CD1c-positive myeloid dendritic cell (primary cell): ENCODE results near the gene SLC25A21.

Source experiments
- DNase-seq: peaks from one replicate; pipeline ENCODE4 v3.0.0-alpha.2; 2016; ENCODE audit errors: extremely low spot score

Gene SLC25A21

DNA sequence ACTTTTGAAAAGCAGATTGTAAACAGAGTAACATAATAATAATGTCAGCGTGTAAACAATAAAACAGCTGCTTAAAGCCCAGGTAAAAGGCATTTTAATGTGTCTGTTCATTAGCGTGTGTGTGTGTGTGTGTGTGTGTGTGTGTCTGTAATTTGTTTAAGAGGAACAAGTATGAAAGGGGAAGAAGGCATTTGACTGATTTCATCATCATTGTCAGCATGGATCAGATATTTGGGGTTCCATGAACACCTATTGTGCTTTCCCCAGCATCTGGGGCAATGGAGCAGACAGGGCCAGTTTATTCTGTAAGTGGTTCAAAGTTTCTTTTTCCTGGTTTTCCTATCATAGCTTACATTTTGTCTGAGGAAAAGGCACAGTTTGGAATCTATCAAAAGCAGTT lies 28.9 kb downstream of the SLC25A21 start:
- DNase-seq = peak; percentile 29

GRCh38 chr14:37142835-37143401 lies 29.5 kb downstream of the SLC25A21 start:
- no peak for DNase-seq

DNA sequence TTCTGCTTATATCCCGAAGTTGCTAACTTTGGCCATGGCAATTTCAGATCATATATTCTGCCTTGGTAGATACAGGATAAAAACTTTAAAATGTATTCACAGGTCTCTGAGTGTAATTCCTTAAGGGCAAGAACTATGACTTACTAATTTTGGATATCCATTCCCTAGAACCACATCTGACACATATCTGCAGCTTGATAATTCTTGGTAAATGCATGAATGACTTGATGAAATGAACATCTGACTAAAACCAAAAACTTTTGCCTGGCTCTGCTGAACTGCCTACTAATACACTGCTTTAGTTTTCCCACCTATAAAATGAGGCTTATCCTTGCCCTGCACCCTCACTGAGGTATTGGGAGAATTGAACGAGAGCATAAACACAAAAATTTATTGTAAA lies 32.2 kb downstream of the SLC25A21 start:
- no peak for DNase-seq

GRCh38 chr14:37139710-37140109 lies 32.7 kb downstream of the SLC25A21 start:
- no peak for DNase-seq

DNA sequence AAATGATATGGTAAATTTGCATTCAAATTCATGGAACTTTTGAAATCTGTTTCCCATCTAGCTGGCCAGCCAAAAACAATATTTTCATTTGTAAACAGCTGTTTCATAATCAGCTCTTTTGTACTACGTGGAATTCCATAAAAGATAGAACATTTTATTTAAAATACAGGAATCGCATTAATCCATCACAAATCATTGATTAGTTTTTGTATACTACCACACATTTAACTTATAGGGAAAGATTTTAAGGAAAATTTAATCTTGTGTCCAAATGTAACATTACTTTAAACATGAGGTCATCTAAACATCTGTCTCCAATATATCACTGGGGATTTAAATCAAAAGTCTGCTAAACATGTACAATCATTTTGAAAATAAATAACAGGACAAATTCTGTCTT lies 33.5 kb downstream of the SLC25A21 start:
- no peak for DNase-seq

DNA sequence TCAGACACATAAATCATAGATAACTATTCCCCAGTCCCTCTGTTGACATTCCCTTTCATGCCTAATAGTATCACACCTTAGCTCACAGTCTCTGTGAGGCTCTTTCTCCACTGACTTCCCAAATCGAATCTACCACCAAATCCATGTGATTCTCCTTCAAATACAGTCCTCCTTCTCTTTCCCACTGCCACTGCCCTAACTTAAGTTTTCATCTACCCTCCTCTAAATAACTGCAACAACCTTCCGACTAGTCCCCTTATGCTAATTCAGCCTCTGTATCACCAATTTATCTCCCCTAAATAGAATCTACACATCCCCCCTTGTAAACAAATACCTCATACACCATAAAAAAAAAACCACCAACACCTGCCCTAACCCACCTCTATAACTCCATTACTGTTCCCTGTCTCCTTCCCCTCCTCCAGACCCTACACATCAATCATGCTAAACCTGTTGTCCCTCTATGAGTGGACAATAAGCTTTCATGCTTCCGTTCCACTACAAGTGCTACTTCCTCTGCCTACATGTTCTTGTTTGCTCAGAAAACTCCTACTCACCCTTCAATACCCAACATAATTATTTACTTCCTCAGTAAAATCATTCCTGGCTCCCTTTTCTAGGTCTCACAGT lies 39.0 kb downstream of the SLC25A21 start:
- DNase-seq = no peak

DNA sequence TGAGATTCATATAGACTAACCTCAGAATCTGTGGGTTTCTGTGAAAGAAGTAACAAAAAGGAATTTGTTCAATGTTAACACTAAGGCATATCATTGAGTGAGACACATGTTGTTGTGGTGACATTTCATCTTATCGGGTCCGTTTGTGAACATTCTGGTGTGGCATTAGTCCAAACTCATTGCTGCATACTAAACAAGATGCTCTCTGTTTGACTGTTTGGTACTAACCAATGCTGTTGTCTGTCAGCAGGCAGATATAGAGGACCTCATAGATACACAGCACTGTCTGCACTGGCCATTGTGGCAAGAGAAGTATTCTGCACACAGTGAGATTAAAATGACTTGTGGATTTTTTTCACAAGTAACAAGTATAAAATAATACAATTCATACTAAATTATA lies 41.2 kb downstream of the SLC25A21 start:
- DNase-seq = no peak

DNA sequence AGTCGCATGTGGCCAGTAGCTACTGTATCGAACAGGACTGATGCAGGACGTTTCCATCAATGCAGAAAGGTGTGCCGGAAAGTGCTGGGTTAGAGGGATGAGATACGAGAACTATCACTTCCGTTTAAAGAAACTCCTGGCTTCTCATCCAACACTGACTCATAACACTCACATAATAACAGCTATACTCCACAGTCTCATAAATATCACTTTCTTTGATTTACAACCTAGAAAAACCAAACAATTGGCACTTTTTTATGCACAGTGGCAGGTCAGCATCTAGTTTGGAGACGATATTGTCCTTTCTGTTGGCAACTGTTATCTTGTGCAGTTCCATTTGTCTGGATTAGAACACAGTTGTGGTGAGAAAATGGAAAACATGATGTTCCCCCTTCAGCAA lies 43.4 kb downstream of the SLC25A21 start:
- no peak for DNase-seq

- DNase-seq = no peak
Measured at GRCh38 chr14:37124614-37125013, 47.8 kb downstream of the SLC25A21 start.

DNA sequence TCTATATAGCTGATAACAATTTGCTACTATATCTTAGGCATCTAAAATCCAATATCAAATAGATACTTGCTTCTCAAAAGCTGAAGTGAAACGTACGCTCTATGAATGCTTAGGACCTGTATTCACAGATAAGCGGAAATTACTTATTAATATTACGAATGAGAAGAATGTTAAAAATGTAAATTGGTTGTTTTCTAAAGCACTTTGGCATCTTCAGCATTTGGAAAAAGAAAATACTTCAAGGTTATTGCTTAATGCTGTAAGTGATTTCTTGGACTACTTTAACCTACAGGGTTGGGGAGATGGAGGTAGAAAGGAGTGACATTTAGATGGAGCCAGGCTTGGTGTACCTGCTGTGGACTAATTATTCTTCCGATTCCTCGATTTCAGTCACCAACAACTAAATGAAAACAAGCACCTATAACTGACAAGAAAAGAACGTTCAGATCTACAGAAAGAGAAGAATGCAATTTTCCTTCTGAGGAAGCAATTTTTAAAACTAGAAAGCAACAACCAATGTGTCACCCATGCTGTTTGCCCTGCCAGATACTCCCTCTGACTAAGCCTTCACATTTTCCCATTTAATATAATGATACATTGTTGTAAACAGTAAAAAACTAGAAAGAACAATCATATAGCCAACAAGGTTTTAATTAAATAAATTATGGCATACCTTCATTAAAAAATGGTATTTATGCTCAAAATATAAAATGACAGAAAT lies 49.3 kb downstream of the SLC25A21 start:
- DNase-seq = no peak

GRCh38 chr14:37122288-37122687 lies 50.1 kb downstream of the SLC25A21 start:
- no peak for DNase-seq

DNA sequence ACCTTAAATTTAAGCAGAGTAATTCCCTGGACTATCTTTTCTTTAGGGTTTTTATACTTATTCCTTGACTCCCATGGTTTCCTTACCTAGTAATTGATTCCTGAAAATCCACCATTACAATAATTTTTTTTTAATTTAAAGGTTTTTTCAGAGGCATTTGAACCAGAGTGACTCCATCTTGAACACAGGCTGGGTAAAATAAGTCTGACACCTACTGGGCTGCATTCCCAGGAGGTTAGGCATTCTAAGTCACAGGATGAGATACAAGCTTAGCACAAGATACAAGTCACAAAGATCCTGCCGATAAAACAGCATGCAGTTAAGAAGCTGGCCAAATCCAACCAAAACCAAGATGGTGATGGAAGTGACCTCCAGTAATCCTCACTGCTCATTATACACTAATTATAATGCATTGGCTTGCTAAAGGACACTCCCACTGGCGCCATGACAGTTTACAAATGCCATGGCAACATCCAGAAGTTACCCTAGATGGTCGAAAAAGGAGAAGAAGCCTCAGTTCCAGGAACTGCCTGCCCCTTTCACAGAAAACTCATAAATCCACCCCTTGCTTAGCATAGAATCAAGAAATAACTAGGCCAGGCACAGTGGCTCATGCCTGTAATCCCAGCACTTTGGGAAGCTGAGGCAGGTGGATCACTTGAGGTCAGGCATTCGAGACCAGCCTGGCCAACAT lies 53.6 kb downstream of the SLC25A21 start:
- no peak for DNase-seq

GRCh38 chr14:37116933-37117849 lies 55.2 kb downstream of the SLC25A21 start:
- no peak for DNase-seq

GRCh38 chr14:37115406-37115805 lies 57.0 kb downstream of the SLC25A21 start:
- no peak for DNase-seq

DNA sequence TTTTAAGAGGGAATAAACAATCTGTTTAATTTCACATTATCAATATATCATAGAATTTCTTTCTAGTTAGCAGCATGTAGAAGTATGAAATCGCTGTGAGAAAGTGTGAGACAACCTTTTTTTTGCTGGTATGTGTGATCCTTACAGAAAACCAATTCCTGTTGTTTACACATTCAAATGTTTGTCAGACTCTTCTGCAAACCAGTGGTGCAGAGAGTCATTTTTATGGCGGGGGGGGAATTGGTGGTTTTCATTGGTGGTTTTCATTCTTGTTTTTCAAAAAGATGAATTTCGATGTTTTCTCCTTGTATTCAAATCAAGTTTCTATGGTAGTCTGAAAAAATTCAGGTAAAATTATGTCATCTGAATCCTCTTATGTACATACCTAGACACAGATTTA lies 57.8 kb downstream of the SLC25A21 start:
- DNase-seq = no peak

DNA sequence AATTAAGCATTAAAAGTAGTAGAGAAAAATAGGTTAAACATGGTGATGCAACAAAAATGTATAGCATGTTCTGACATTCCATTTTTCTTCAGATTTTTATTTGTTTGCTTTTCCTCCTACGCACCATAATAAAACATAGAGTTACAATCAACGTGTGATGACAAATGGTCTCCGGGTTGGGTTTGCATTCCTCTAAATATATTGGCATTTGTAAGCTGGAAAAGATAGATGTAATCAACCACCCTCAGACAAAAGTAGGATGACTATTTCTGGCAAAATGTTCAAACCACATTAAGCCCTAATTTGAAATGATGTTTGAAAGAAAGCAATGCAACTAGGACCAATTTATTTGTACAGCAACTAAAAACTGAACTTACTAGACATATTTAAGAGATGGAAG lies 58.4 kb downstream of the SLC25A21 start:
- no peak for DNase-seq

DNA sequence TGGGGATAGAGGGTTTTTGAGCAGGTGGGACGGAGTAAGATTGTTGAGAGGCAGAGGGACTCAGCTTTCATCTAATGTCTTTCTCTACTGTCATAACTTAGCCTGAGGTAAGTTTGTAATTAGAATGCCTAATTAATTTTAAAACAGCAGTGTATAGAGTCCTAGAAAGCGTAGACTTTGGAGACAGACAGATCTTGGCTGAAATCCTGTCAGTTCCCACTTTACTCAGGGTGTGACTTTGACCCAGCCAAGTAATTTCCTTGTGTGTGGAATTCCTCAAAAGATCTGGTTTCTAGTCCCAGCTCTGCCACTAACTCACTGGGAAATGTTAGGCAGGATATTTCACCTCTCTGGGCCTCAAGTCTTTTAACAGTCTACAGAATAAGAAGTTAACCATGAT lies 74.3 kb downstream of the SLC25A21 start:
- DNase-seq = no peak

DNA sequence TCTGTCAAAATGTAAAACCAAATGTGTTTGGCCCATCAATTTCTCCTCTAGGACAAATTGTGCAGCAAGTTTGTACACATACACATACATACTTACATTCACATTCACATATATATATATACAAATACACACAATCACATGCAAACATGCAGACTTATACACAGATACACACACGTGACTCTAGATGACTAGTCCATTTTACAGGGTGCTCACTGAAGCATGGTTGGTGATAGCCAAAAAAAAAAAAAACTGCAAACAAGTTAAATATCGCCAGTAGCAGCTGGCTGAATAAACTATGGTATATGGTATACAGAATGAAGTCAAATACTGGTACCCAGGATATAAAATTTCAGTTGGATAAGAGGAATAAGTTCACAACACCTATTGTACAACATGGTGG lies 77.9 kb downstream of the SLC25A21 start:
- DNase-seq = no peak

DNA sequence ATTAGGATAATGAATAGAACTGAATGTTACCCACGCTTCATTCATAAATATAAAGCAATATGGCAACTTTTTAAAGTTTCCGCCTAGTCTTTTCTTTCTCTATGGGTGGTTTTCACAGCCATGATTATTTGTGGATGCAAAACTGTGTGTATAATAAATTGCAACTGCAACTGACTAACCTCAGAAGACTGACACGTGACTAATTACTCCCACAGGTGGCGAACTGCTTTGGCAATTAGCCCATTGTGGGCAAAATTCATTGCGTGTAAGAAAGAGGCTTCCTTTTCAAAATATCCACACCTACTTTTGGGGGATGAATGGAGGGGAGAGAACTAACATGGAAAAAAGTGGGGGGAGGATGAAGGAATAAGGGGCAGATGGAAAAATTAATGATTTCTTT lies 79.0 kb downstream of the SLC25A21 start:
- no peak for DNase-seq

- DNase-seq = no peak
Measured at GRCh38 chr14:37091651-37092050, 80.8 kb downstream of the SLC25A21 start.

DNA sequence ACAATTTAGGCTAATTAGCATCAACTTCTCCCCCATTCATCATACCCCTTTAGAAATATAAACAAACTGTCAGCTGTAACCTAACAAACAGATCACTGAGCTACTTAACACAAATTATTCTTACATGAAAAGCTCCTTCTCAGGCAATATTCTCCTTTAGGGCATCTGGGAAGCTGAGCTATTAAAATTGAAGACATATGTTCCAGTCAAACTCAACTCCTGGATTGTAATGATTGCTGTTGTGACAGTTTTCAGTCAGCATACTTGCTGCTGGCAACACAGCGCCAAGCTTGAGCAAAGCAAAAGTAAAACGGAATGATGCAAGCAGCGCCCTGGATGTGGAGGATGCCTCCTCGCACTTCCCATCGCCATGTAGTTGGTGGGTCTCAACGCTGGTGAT lies 82.4 kb downstream of the SLC25A21 start:
- DNase-seq = no peak

DNA sequence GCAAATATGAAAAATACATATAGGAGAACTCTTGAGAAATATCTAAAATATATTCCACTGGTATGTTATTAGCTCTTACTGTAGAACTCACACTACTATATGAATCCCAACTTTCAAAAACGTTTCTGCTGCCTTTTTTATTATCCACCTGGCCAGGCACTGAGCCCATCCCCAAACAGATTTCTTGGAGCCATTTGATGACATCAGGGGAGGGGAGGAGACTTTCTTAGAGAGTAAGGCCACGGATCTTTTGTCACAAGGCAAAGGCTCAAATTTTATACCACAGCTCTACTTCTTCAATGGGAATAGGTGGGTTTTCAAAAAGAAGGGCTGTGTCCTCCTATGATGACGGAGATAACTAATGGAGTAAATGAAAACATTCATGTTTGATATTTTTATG lies 83.0 kb downstream of the SLC25A21 start:
- no peak for DNase-seq
